Measurements from ENCODE around the gene PRKAR1B.

Gene PRKAR1B

DNA sequence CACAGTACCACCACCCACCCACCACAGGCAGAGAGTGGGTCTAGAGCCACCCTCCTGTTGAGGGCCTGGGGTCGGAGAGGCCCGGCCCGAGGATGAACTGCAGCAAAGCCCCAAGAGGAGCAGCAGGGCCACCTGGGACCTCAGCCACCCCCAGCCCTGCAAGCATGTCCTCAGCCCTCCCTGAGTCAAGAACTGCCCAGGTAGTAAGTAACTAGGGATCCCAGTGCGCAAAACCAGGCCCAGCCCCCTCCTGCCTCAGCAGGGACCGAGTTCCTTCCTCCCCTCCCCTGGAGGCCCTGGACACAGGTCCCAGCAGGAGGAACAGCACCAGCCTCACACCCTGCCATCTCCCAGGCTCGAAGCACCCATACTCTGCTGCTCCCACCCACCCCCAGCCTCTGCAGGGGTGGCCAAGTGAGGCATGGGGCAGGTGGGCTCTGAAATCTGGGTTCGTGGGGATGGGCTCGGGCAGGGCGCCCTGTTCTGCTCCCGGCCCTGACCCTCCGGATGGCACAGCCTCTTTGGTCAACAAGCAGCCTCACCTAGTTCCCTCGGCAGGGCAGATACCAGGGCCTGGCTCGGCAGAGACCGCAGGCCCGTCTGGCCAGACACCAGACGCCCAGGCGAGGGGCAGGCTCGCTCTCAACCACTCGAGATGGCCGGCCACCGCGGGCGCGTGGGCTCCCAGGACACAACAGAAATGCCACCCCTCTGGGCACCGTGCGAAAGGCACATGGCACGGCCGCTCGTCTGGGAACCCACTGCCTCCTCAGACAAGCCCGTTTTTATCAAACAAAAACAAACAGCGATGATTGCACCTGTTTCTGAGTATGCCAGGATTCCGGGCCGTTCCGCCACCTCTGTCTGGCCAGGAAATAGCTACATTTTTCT is 222.6 kb downstream of the PRKAR1B start:
- DNase-seq = no peak

DNA sequence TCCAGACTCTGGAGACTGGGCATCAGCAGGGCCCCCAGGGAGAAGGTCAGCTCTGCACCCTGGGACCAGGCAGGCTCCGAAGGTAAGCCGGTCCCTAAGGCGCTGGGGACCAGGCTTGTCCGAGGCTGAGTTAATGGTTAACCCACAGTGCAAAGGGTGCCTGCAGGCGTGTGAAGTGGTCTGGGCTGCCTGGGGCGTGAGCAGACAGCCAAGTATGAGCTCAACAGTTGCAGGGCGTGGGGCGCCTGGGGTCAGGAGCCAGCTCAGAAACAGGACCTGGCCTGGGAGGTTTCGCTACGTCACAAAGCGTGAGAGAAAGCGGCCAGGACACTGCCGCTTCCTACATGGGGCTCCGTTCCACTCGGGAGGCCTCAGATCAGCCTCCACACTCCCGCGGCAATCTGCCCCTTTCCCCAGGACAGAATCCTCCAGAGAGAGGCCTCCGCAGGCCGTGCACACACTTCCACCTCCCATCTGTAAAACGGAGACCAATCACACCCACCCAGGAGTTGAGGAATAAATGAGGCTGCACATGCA is 223.4 kb downstream of the PRKAR1B start:
- no peak for DNase-seq

DNA sequence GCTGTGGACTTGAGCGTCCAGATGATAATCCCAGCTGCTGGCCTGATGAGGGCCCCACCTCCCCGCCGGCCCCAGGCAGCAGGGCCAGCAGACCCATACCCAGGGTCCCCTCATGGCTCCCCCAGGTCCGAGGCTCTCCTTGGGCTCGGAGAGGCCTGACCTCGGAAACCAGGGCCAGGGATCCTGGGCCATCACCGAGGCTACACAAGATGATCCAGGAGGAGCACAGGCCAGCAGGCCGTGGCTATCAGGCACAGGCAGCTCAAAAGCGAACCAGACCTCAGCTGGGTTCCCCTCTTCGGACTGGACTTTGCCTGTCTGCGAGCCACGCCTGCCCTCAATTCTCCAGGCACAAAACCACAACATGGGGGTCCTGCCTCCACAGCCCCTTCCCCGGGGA is 224.8 kb downstream of the PRKAR1B start:
- DNase-seq = no peak

- DNase-seq = no peak
Observed at GRCh38 chr7:501526-501925, 225.6 kb downstream of the PRKAR1B start.

DNA sequence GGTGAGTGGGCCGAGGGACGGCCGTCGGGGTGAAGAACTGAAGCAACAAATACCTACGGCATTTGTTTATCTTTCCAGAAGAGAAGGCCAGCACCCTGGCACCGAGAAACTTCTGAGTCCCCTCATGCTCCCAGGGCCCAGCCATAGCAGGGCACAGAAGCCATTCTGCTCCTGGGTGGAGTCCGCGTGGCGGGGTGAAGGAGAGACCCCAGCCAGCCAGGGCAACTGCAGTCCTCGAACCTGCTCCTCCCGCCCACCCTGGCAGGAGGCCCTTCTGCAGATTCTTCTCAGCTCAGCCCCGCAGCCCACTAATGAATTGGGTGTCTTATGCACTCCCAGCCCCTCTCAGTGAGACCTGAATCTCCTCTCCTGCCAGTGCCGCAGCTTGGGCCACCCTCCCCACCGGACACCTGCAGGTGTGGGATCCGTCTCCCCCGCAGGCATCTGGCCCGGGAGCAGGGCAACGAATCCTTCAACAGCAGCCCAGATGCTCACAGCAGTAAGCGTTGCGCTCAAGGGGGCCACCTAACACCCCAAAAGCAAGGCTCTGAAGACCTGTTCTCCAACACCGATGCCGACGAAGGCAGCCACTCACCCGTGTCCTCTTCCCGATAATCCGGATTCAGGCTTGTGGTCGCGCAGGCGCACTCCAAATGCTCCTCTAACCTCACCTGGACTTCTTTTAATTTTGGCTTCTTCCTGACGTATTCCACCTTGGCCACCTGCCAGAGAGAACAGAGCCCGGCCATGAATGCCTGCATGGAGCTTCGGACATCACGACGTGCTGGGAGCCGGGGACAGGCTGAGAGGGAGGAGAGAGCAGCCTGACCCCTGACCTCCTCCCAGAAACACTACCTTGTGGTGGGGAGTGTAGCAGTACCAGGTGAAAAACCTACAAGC is 226.3 kb downstream of the PRKAR1B start:
- DNase-seq = no peak

GRCh38 chr7:499853-500485 is 227.1 kb downstream of the PRKAR1B start:
- DNase-seq = no peak

Data from stimulated activated CD4-positive, alpha-beta T cell treated with anti-CD3 and anti-CD28 coated beads, Interleukin-4, amount 100 ng/mL, for 24 hours (primary cell).